IMR-90 (cell line): ENCODE measurements around the gene BCL2. TPM values are rescaled to one million over a fixed set of nuclear protein-coding genes. Genes with fewer than 3 reads are reported as not detected.

ENCODE experiments used
- ATAC-seq: fragments of 200-7000 bp; cut with Tn5 transposase; 2 replicates; pipeline ENCODE4 v1.9.1; 2020; ENCODE audit warnings: low read depth, mild to moderate bottlenecking, moderate library complexity
- BruUV-seq: library from RNA; stranded (reverse); fragments of 400-500 nt; replicated peaks from 2 replicates; lab custom pipeline; 2021; lab: Mats Ljungman, UMichigan
- CTCF ChIA-PET: fragments of 300-600 bp; formaldehyde crosslinking; extraction: SDS; loops from one replicate; lab custom pipeline; 2021; ENCODE audit warnings: antibody characterized with exemption; lab: Yijun Ruan, JAX
- POLR2A ChIA-PET: fragments of 300-600 bp; sonication (Branson Sonifier 250); formaldehyde crosslinking; loops from one replicate; lab custom pipeline; 2022; ENCODE audit warnings: antibody characterized with exemption; ENCODE audit not compliant: unreplicated experiment; lab: Charles Lee
- DNase-seq: peaks from one replicate; pipeline ENCODE4 v3.0.0; 2013
- H2AFZ ChIP-seq: replicated peaks from 2 replicates; pipeline ENCODE3; 2013; ENCODE audit warnings: low read length, mild to moderate bottlenecking; ENCODE audit not compliant: poor library complexity
- H2AK5ac ChIP-seq: 2 replicates; pipeline ENCODE4 v1.6.1; 2013; ENCODE audit warnings: low read depth, low read length, inconsistent platforms
- H2AK9ac ChIP-seq: replicated peaks from 2 replicates; pipeline ENCODE3; 2013; ENCODE audit warnings: mild to moderate bottlenecking, low read depth, low read length, moderate library complexity; ENCODE audit not compliant: poor library complexity
- H2BK120ac ChIP-seq: 2 replicates; pipeline ENCODE4 v1.6.1; 2013; ENCODE audit warnings: low read depth, low read length, inconsistent platforms
- H2BK15ac ChIP-seq: 3 replicates; pipeline ENCODE4 v1.6.1; 2013; ENCODE audit warnings: low read depth, low read length, inconsistent platforms
- H2BK20ac ChIP-seq: 2 replicates; pipeline ENCODE4 v1.6.1; 2013; ENCODE audit warnings: low read depth, mild to moderate bottlenecking, inconsistent platforms, low read length, moderate library complexity
- H2BK5ac ChIP-seq: 2 replicates; pipeline ENCODE4 v1.6.1; 2013; ENCODE audit warnings: mild to moderate bottlenecking, low read depth, low read length, inconsistent platforms; ENCODE audit not compliant: poor library complexity, severe bottlenecking
- H3K14ac ChIP-seq: replicated peaks from 2 replicates; pipeline ENCODE4 v1.6.1; 2013; ENCODE audit warnings: low read depth, low read length, inconsistent platforms
- H3K18ac ChIP-seq: 2 replicates; pipeline ENCODE4 v1.6.1; 2013; ENCODE audit warnings: low read depth, low read length, control low read depth
- H3K23ac ChIP-seq: 2 replicates; pipeline ENCODE4 v1.6.1; 2013; ENCODE audit warnings: low read depth, low read length, inconsistent platforms
- H3K27ac ChIP-seq: 2 replicates; pipeline ENCODE4 v1.5.1; 2013; ENCODE audit warnings: mild to moderate bottlenecking, control low read depth, low read length; ENCODE audit not compliant: insufficient read depth
- H3K27me3 ChIP-seq: 2 replicates; pipeline ENCODE4 v1.6.1; 2013; ENCODE audit warnings: low read length; ENCODE audit not compliant: control insufficient read depth, insufficient read depth
- H3K36me3 ChIP-seq: 2 replicates; pipeline ENCODE4 v1.6.1; 2013; ENCODE audit warnings: low read length, mixed read lengths; ENCODE audit not compliant: control insufficient read depth, insufficient read depth
- H3K4ac ChIP-seq: 2 replicates; pipeline ENCODE4 v1.6.1; 2013; ENCODE audit warnings: low read depth, low read length, inconsistent platforms
- H3K4me1 ChIP-seq: 2 replicates; pipeline ENCODE4 v1.6.1; 2013; ENCODE audit warnings: low read length, mixed read lengths; ENCODE audit not compliant: control insufficient read depth, insufficient read depth
- H3K4me2 ChIP-seq: 2 replicates; pipeline ENCODE4 v1.6.1; 2013; ENCODE audit warnings: low read depth, mild to moderate bottlenecking, control low read depth, low read length, moderate library complexity
- H3K4me3 ChIP-seq: 2 replicates; pipeline ENCODE4 v1.5.1; 2013; ENCODE audit warnings: low read depth, mild to moderate bottlenecking, control low read depth, low read length, moderate library complexity; ENCODE audit not compliant: insufficient read depth
- H3K56ac ChIP-seq: 2 replicates; pipeline ENCODE4 v1.6.1; 2013; ENCODE audit warnings: low read length, inconsistent platforms; ENCODE audit not compliant: insufficient read depth; ENCODE audit errors: extremely low read depth
- H3K79me1 ChIP-seq, 2 experiments: 2 replicates each; pipeline ENCODE4 v1.6.1; 2013; ENCODE audit warnings: low read length in 2 of 2, inconsistent platforms in 1 of 2, low read depth in 1 of 2
- H3K9ac ChIP-seq: 2 replicates; pipeline ENCODE4 v1.6.1; 2013; ENCODE audit warnings: low read depth, low read length, control low read depth
- H3K9me1 ChIP-seq: 2 replicates; pipeline ENCODE4 v1.6.1; 2013; ENCODE audit warnings: low read length, inconsistent platforms; ENCODE audit not compliant: insufficient read depth
- H3K9me3 ChIP-seq: 2 replicates; pipeline ENCODE4 v1.6.1; 2013; ENCODE audit warnings: low read length; ENCODE audit not compliant: control insufficient read depth, insufficient read depth
- H4K20me1 ChIP-seq: 2 replicates; pipeline ENCODE4 v1.6.1; 2013; ENCODE audit warnings: low read length, inconsistent platforms; ENCODE audit not compliant: insufficient read depth
- H4K5ac ChIP-seq: 2 replicates; pipeline ENCODE4 v1.6.1; 2013; ENCODE audit warnings: mild to moderate bottlenecking, low read depth, low read length, control low read depth
- H4K8ac ChIP-seq, 2 experiments: 2 replicates each; pipeline ENCODE4 v1.6.1; 2013; ENCODE audit warnings: low read depth in 2 of 2, low read length in 2 of 2, control low read depth in 1 of 2, inconsistent platforms in 1 of 2
- H4K91ac ChIP-seq: 2 replicates; pipeline ENCODE4 v1.6.1; 2013; ENCODE audit warnings: low read depth, low read length, inconsistent platforms; ENCODE audit not compliant: insufficient read depth
- BHLHE40 ChIP-seq: fragments of 150-350 bp; IDR thresholded peaks from 2 replicates; pipeline ENCODE4 v1.6.1; 2016; ENCODE audit warnings: mild to moderate bottlenecking, low read depth, low read length
- CEBPB ChIP-seq: IDR thresholded peaks from 2 replicates; pipeline ENCODE4 v1.6.1; 2012; ENCODE audit warnings: low read depth, low read length, improper control_type of control experiment
- FOS ChIP-seq: fragments of 150-350 bp; IDR thresholded peaks from 2 replicates; pipeline ENCODE4 v1.6.1; 2016; ENCODE audit warnings: low read depth, low read length
- MAFK ChIP-seq: IDR thresholded peaks from 2 replicates; pipeline ENCODE4 v1.6.1; 2012; ENCODE audit warnings: low read depth, low read length, improper control_type of control experiment
- MAZ ChIP-seq: IDR thresholded peaks from 2 replicates; pipeline ENCODE4 v1.6.1; 2012; ENCODE audit warnings: low read depth, mild to moderate bottlenecking, low read length, improper control_type of control experiment, moderate library complexity, borderline replicate concordance
- NFE2L2 ChIP-seq: fragments of 150-350 bp; IDR thresholded peaks from 2 replicates; pipeline ENCODE4 v1.6.1; 2016; ENCODE audit warnings: low read depth, mild to moderate bottlenecking, low read length
- POLR2A ChIP-seq: IDR thresholded peaks from 2 replicates; pipeline ENCODE4 v1.6.1; 2012; ENCODE audit warnings: mild to moderate bottlenecking, low read depth, low read length
- RAD21 ChIP-seq: IDR thresholded peaks from 2 replicates; pipeline ENCODE4 v1.6.1; 2012; ENCODE audit warnings: low read length, improper control_type of control experiment
- RCOR1 ChIP-seq: IDR thresholded peaks from 2 replicates; pipeline ENCODE4 v1.6.1; 2012; ENCODE audit warnings: mild to moderate bottlenecking, low read length, improper control_type of control experiment; ENCODE audit not compliant: insufficient replicate concordance
- RFX5 ChIP-seq: IDR thresholded peaks from 2 replicates; pipeline ENCODE4 v1.8.0; 2012; ENCODE audit warnings: low read depth, mild to moderate bottlenecking, low read length, moderate library complexity
- WGBS, 2 experiments: methylation state at CpG; one replicate each; pipeline versions ENCODE4 v1.1.5 to v1.1.7; 2013; ENCODE audit warnings: missing lambda C conversion rate in 2 of 2; ENCODE audit not compliant: insufficient read length in 1 of 2; ENCODE audit errors: extremely low coverage in 2 of 2; 5-methylcytosine and 5-hydroxymethylcytosine counted together
- dilution Hi-C: fragments of 300-500 bp; cut with HindIII; formaldehyde crosslinking; loops from one replicate; pipeline ENCODE4 v1.14.3; 2018; ENCODE audit warnings: low sequenced_read_pairs; ENCODE audit not compliant: unreplicated experiment
- in situ Hi-C: fragments of 300-500 bp; cut with MboI; formaldehyde crosslinking; loops from 3 replicates; pipeline ENCODE4 v1.14.3; 2019; ENCODE audit warnings: low sequenced_read_pairs, inconsistent platforms, mixed read lengths
- intact Hi-C: fragments of 100-400 bp; cut with micrococcal nuclease; formaldehyde crosslinking; loops from 2 replicates; pipeline ENCODE4 v1.10.0; 2022
- polyA plus RNA-seq, 3 experiments: library from polyadenylated mRNA; depleted of rRNA; stranded (reverse); fragments of >200 nt; gene quantifications; 2 replicates each; pipeline ENCODE4 v1.2.3, GENCODE V29; 2012; ENCODE audit warnings: low replicate concordance in 1 of 3
- total RNA-seq: library from RNA; depleted of rRNA; stranded (reverse); fragments of >200 nt; gene quantifications from 2 replicates; pipeline ENCODE4 v1.2.3, GENCODE V29; 2012
- TF ChIP-seq, protein P1 (sequence below): conservative IDR thresholded peaks from 2 replicates; pipeline ENCODE4 v1.5.1; 2012; ENCODE audit warnings: mild to moderate bottlenecking, low read depth, low read length, improper control_type of control experiment
- TF ChIP-seq, protein P2 (sequence below): fragments of 150-350 bp; IDR thresholded peaks from 2 replicates; pipeline ENCODE4 v1.6.1; 2016; ENCODE audit warnings: low read depth, mild to moderate bottlenecking, low read length, moderate library complexity, borderline replicate concordance
- TF ChIP-seq, protein P3 (sequence below): fragments of 150-350 bp; IDR thresholded peaks from 2 replicates; pipeline ENCODE4 v1.6.1; 2017; ENCODE audit warnings: mild to moderate bottlenecking, antibody characterized with exemption, low read length, low read depth

The BCL2 gene
- total and polyA plus RNA-seq, 2 of the 4 experiments (the other 2 are of a cell fraction), result 0.24 to 0.54 TPM

DNA sequence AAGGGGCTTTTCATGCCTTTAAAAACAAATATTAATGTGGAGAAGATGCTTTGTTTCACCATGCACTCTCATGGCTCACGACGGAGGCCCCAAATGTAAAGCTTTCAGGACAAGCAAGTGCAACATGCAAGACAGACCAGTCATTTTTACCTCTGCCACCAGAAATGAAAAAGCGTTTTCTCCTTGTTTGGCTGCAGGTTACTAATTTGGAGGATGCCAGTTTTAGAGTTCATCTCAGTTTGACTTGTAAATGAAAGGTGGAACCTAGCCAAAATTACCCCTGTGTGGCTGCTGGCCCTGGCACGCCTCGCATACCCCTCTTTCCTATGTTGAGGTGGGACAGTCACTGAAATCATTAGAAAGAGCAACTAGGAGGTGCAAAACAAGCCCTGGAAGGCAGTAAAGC is 138.6 kb downstream of the BCL2 start:
- Histone ChIP-seq H3K18ac (no peak overlapping the region), H2BK20ac (no peak overlapping the region), H2BK5ac (no peak overlapping the region), H3K14ac (no peak overlapping the region), H3K9me3 (no peaks in the 10 kb centered on the region), H3K9me1 (no peaks in the 10 kb centered on the region; the same call in 1 of the 2 replicates), H3K79me1 (no peaks in the 10 kb centered on the region), H3K56ac (no peak overlapping the region), H3K27ac (no peak overlapping the region), H3K4ac (no peak overlapping the region), H2AFZ (no peak overlapping the region), H3K4me3 (no peak overlapping the region), H3K9ac (no peak overlapping the region), H3K23ac (no peak overlapping the region), H3K4me2 (no peak overlapping the region), H4K20me1 (no peaks in the 10 kb centered on the region), H3K4me1 (no peaks in the 10 kb centered on the region; the same call in 1 of the 2 replicates), H4K5ac (no peak overlapping the region), H2AK5ac (no peak overlapping the region), H3K36me3 (no peaks in the 10 kb centered on the region), H2AK9ac (no peak overlapping the region), H2BK120ac (no peak overlapping the region), H4K91ac (no peak overlapping the region), H4K8ac (no peak overlapping the region), H3K27me3 (peaks cover 44% of the 10 kb centered on the region), H2BK15ac (no peak overlapping the region)
- no CpG with 5 or more reads among the region's 5 CpGs for WGBS, 2 experiments
- TF ChIP-seq CEBPB, result no peak
- TF ChIP-seq, protein P1, sequence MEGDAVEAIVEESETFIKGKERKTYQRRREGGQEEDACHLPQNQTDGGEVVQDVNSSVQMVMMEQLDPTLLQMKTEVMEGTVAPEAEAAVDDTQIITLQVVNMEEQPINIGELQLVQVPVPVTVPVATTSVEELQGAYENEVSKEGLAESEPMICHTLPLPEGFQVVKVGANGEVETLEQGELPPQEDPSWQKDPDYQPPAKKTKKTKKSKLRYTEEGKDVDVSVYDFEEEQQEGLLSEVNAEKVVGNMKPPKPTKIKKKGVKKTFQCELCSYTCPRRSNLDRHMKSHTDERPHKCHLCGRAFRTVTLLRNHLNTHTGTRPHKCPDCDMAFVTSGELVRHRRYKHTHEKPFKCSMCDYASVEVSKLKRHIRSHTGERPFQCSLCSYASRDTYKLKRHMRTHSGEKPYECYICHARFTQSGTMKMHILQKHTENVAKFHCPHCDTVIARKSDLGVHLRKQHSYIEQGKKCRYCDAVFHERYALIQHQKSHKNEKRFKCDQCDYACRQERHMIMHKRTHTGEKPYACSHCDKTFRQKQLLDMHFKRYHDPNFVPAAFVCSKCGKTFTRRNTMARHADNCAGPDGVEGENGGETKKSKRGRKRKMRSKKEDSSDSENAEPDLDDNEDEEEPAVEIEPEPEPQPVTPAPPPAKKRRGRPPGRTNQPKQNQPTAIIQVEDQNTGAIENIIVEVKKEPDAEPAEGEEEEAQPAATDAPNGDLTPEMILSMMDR, result no peak
- TF ChIP-seq, protein P2, sequence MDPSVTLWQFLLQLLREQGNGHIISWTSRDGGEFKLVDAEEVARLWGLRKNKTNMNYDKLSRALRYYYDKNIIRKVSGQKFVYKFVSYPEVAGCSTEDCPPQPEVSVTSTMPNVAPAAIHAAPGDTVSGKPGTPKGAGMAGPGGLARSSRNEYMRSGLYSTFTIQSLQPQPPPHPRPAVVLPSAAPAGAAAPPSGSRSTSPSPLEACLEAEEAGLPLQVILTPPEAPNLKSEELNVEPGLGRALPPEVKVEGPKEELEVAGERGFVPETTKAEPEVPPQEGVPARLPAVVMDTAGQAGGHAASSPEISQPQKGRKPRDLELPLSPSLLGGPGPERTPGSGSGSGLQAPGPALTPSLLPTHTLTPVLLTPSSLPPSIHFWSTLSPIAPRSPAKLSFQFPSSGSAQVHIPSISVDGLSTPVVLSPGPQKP, result no peak
- TF ChIP-seq, protein P3, sequence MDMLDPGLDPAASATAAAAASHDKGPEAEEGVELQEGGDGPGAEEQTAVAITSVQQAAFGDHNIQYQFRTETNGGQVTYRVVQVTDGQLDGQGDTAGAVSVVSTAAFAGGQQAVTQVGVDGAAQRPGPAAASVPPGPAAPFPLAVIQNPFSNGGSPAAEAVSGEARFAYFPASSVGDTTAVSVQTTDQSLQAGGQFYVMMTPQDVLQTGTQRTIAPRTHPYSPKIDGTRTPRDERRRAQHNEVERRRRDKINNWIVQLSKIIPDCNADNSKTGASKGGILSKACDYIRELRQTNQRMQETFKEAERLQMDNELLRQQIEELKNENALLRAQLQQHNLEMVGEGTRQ, result no peak
- no peak for TF ChIP-seq RAD21
- no peak for TF ChIP-seq RFX5
- no peak for TF ChIP-seq POLR2A
- TF ChIP-seq FOS, result no peak
- TF ChIP-seq NFE2L2, result no peak
- TF ChIP-seq RCOR1, result no peak
- TF ChIP-seq MAZ, result no peak
- TF ChIP-seq MAFK, result no peak
- TF ChIP-seq BHLHE40, result no peak
- dilution Hi-C loops, result no loop called here
- ChIA-PET CTCF (interaction anchor here (0.8 kb wide), 1 partner anchor 138 kb away, joined by 3 read pairs; no protein-coding TSS in a partner anchor), POLR2A (no interaction called here)
- ATAC-seq, result no peak
- intact Hi-C loops, result no loop called here
- in situ Hi-C loops, result no loop called here
- BruUV-seq, result no TSS peak
- DNase-seq, result no peak
